Measurements from ENCODE around the gene GRM1.

DNA sequence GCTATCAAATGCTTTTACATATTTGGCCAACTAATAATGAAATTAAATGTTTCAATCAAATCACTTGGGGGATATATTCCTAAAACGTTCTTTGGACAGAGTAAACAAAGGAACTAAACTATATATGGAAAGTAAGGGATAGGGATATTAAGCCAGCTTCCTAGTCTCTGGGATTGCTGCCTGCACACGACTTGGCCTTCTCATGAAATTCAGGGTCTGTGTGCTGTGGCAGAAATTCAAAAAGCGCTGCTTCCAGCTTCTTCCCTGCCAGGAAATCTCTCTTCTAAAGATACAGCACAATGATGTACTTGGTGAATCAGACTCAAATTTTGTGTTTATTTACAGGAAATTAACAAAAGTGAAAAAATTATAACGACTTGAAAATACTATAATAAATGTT lies 308.5 kb downstream of the GRM1 start:
- TF ChIP-seq EP300 (IDR thresholded peaks at IDR 0.05) (no peak), POLR2A (IDR thresholded peaks at IDR 0.05) (no peak), POLR2AphosphoS5 (IDR thresholded peaks at IDR 0.05) (no peak)
- TF ChIP-seq, protein P1, sequence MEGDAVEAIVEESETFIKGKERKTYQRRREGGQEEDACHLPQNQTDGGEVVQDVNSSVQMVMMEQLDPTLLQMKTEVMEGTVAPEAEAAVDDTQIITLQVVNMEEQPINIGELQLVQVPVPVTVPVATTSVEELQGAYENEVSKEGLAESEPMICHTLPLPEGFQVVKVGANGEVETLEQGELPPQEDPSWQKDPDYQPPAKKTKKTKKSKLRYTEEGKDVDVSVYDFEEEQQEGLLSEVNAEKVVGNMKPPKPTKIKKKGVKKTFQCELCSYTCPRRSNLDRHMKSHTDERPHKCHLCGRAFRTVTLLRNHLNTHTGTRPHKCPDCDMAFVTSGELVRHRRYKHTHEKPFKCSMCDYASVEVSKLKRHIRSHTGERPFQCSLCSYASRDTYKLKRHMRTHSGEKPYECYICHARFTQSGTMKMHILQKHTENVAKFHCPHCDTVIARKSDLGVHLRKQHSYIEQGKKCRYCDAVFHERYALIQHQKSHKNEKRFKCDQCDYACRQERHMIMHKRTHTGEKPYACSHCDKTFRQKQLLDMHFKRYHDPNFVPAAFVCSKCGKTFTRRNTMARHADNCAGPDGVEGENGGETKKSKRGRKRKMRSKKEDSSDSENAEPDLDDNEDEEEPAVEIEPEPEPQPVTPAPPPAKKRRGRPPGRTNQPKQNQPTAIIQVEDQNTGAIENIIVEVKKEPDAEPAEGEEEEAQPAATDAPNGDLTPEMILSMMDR (IDR thresholded peaks at IDR 0.05): no peak
